HG02943 (cell line): ENCODE data around the gene RPL9.
"Not testable (repeated sequence)": the region's sequence is repeated elsewhere in the genome, so short reads cannot be mapped to it uniquely, and the experiment has no call there.

Source experiments
- ATAC-seq: cut with Tn5 transposase; IDR thresholded peaks from one replicate; pipeline ENCODE4 v1.9.1; 2021; ENCODE audit warnings: mild to moderate bottlenecking, low read depth, moderate library complexity; ENCODE audit not compliant: unreplicated experiment

RPL9 gene

DNA sequence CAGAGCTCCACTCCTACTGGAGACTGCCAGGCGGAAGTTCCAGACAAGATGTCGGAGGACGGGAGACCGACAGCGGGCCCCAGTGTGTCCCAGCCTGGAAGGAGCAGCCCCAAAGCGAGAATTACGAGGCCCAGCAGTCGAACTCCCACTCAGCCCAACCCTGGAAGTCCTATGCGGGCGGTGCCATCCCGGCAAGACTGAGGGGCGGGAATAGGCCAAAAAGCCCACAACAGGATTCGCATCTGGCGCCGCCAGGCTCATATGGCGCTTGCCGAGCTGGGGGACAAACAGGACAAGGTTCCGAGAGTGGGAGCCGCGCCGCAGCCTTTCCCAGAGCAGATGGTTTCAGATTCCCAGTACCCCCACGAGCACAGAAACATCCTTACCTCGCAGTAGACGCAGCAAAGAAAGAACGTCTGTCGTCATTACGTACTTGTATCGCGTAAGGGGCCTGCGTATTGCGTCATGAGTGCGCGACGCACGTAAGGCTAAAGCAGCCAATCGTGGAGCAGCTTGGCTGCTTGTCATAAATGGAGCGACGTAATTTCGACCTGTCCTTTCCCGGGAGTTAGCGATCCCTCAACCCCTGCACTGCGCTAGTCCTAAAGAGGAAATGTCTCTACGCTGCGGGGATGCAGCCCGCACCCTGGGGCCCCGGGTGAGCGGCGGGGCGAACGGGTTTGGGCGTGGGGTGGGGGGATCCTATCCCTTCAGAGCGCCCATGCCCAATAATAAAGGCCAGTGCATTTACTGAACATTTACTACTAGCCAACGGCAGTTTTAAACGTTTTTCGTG lies at the start of gene RPL9, which contains the start of gene LIAS:
Gene RPL9 (minus strand): TSS at position 418 of the 796 bp plus-strand sequence. CDS start 483 bp downstream, outside the sequence.
Gene LIAS (plus strand): TSS at position 552 of the 796 bp plus-strand sequence. CDS start 62 bp downstream, at position 614.
- ATAC-seq, result peak; percentile 84

DNA sequence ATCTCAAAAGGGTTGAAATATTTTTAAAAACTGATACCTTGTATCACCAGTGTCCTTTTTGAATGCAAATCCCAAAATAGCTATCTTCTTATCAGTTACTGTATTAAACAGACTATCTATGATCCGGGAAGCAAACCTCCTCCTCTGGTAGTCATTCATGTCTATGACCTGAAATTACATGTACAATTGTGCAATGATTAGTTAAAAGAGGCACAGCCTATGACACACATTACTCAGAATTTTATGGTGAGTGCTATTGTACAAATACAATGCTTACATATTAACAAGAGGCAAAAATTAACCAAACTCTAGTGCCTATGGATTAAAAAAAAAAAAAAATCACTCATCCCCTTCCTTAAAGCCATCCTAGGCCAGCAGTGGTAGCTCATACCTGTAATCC lies 46.9 kb upstream of the RPL9 start:
- no peak for ATAC-seq

DNA sequence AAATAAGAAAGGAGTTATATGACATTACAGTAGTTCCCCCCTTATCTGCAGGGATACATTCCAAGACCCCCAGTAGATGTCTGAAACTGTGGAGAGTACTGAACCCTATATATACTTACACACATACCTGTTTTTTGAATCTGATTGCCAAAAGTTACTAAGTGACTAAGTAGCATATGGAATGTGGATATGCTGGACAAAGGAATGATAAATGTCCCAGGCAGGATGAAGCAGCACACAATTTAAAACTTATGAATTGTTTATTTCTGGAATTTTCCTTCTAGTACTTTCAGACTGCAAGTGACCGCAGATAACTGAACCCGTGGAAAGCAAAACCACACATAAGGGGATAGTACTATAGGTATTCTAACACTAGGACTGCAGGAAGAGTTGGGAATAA lies 45.8 kb upstream of the RPL9 start:
- ATAC-seq, result no peak

DNA sequence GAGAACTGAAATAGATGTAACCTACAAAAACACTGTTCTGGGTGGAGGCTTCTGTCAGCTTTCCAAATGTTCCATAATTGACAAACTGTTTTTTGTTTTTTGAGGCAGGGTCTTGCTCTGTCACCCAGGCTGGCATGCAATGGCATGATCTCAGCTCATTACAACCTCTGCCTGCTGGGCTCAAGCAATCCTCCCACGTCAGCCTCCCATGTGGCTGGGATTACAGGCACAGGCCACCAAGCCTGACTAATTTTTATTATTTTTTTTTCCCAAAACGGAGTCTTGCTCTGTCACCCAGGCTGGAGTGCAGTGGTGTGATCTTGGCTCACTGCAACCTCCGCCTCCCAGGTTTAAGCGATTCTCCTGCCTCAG lies 43.9 kb upstream of the RPL9 start:
- ATAC-seq, result not testable (repeated sequence)

DNA sequence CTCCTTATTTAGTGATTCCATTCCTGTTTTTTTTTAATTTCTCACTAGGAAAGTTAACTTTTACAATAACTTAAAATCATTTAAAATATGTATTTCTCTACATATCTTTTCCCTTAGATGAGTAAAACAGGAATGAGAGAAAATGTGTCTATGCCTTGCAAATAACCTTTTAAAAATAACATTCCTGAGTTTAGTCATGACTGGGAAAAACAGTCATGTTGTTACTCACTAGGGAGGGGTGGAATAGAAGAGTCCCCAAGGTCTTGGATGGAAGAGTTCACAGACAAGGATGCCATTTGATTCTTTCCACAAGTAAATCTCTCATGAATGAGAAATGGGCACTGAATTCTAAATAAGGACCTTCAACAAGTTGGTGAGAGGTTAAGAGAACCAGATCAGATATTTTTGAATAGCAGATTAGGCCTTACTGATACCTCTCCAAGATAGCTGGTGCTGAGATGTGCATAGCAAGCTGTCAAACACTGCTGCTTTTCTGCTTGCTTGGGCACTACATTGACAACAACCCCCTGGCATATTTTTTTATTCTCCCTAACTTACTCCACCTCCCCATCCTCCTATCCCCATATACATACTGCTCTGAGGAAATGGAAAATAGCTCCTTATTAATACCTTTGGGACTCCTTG lies 43.4 kb upstream of the RPL9 start:
- no peak for ATAC-seq

DNA sequence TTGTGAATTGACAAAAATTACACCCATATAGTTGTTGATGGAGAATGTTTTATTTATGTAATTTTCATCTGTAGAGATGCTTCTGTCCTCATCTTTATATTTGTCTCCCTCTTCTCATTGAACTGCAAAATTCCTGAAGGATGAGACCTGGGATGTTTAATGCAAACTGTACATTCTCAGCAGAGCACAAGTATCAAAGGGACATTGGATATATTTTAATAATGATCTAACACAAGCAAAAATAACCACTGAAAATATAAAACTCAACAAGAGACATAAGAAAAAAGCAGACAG lies 40.0 kb upstream of the RPL9 start:
- ATAC-seq, result no peak

DNA sequence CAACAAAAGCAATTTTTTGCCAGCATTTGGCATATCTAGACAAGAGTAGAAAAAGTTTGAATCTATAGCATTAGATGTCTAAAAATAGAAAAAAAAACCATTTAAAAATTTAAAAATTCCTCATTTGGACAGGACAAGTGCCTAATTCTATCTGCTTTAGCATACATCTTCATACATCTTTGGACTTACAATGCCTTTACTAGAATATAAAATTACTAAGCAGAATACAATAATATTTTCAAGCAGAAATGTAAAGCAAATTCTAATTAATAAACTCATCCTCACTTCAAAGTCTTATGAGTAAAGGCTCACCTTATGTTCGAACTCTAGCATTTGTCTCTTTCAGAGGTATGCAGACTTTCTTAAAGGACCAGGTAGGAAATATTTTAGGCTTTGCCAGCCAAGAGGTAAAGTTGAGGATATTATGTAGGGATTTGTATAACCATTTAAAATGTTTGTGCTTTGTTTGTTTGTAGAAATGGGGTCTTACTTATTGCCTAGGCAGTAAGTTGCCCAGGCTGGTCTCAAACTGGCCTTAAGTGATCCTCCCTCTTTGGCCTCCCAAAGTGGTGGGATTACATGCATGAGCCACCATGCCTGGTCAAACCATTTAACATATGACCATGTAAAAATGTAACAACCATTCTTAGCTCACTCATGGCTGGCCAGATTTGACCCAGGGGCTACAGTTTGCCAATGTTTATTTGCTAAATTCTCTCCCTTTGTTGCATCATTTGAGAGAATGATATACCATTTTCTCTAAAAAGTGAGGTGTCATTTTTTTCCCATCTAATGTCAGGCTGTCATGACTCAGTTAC lies 39.4 kb upstream of the RPL9 start:
- ATAC-seq, result no peak

DNA sequence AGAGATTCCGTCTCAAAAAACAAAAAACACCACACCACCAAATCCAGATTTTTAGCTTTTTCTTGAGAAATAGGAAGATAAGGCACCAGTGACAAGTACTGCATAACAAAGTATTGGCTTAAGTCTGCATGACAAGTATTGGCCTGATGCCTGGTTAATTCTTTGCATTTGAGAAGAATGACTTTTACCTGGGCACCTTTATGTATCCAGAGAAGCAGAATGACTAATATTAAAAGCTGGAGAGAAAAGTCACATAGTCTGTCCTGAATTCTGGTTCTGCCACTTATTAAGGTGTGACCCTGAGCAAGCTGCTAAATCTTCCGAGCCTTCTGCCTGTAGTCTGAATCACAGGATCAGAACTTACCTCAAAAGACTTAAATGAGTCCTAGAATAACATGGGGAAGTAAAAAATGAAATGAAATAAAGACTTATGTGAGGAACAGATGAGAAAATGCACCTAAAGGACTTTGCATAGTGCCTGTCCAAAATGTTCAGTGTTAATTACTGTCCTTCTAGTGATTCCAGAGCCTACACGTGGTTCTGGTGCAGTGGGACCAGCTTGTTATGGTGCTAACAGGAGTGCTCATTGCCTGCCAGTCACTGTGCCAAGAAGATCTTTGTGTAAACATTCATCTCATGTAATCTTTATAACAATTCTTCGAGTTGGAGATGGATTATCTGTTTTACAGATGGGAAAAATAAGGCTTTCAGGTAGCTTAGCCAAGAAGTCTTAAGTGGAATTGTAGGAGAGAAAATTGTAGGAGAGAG lies 36.9 kb upstream of the RPL9 start:
- no peak for ATAC-seq

DNA sequence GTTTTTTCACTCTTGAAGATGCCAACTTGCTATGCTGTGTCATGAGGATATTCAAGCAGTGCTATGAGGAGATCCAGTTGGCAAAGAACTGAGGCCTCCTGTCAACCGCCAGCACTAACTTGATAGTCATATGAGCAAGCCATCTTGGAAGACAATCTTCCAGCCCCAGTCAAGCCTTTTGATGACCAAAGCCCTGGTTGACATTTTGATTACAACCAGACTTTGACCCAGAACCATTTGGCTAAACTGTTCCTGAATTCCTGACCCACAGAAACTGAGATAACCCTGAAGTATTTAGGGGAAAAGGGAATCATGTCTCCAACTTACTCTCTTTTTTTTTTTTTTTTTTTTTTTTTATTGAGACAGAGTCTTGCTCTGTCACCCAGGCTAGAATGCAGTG lies 35.6 kb upstream of the RPL9 start:
- no peak for ATAC-seq

DNA sequence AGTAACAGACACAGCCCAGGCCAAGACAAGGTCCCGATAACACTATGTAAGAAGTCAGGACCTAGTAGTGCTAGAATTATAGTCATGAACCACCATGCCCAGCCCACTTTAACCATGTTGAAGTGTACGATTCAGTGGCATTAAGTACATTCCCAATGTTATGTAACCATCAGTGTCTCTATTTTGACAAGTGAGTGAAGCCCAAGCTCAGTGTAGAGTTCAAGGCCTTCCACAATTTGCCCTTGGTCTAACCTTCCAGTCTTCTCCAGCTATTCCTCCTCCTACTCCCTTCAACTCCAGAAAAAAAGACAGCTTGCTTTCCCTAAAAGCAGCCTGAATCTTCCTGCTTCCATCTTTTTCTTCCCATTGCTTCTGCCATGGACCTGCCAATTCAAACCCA lies 31.6 kb upstream of the RPL9 start:
- no peak for ATAC-seq

DNA sequence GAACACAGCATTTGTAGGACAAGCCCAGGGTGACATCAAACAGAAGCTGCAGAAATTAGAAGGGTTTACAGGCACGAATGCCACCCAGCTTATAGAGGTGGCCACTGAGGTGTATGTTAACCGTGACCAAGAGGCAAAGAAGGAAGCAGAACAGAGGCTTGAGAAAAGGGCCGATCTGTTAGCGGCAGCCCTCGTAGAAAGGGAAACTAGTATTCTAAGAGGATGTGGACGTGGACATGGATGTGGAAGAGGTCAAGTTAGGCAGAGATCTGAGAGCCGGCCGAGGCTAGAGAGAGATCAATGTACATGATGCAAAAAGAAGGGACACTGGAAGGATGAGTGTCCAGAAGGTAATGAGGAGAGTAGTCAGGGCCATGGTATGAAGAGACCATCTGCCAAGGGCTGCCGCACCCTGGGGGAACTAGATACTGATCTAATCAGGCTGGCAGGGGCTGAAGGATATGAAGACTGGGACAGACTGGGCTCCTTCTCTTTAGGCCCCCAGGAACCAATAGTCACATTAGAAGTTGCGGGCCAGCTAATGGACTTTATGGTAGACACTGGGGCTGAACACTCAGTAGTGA lies 27.6 kb upstream of the RPL9 start:
- ATAC-seq, result no peak

DNA sequence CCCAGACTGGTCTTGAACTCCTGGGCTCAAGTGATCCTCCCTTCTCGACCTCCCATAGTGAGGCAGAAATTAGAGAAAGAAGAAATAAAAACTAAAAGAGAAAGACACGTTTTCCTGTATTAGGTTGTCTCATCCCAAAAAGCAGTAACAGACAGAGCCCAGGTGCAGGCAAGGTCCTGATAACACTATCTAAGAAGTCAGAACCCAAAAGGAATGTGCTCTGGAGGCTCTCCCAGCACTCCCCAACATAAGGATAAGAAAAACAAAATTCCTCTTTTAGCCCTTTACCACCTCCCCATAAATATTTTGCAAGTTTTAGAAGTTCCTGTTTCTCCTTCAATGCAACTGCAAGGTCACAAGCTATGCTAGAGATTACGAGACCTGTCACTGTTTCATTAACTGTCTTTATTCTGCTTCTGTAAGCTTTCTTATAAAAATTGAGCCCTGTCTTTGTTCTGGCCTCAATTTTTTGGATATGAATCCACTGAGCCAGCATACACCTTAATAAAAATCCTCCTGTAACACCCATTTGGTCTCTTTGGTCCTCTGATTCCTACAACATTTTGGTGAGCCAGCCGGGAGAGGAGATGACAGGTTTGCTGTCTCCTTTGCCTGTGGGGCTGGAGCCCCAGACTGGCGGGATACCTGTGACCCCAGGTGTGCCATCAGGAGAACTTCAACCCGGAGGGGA lies 26.0 kb upstream of the RPL9 start:
- ATAC-seq, result no peak

DNA sequence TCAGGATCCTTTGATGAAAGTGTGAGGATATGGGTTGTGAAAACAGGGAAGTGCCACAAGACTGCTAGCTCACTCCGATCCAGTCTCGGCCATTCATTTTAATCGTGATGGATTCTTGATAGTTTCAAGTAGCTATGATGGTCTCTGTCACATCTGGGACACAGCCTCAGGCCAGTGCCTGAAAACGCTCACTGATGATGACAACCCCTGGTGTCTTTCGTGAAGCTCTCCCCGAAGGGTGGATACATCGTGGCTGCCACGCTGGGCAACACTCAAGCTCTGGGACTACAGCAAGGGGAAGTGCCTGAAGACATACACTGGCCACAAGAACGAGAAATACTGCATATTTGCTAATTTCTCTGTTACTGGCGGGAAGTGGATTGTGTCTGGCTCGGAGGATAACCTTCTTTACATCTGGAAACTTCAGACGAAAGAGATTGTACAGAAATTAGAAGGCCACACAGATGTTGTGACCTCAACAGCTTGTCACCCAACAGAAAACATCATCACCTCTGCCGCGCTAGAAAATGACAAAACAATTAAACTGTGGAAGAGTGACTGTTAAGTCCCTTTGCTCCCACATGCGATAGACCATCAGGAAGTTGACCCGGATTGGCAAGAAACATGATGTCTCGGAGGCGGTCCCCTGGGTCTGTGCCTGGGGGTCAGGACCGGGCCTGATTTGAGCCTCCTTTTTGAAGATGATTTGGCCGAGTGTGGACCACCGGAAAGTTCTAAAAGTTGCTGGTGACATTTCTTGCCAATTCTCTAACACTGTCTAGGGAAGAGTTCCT lies 22.4 kb upstream of the RPL9 start:
- ATAC-seq, result no peak

DNA sequence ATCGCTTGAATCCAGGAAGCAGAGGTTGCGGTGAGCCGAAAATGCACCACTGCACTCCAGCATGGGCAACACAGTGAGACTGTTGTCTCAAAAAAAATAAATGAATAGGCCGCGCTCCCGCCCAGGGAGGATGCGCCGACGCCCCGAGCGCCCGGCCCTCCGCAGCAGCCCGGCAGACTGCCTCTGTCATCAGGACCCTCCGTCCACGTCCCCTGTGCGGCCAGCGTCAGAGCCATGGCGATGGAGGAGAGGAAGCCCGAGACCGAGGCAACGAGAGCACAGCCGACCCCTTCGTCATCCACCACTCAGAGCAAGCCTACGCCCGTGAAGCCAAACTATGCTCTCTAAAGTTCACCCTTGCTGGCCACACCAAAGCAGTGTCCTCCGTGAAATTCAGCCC lies 21.5 kb upstream of the RPL9 start:
- no peak for ATAC-seq

DNA sequence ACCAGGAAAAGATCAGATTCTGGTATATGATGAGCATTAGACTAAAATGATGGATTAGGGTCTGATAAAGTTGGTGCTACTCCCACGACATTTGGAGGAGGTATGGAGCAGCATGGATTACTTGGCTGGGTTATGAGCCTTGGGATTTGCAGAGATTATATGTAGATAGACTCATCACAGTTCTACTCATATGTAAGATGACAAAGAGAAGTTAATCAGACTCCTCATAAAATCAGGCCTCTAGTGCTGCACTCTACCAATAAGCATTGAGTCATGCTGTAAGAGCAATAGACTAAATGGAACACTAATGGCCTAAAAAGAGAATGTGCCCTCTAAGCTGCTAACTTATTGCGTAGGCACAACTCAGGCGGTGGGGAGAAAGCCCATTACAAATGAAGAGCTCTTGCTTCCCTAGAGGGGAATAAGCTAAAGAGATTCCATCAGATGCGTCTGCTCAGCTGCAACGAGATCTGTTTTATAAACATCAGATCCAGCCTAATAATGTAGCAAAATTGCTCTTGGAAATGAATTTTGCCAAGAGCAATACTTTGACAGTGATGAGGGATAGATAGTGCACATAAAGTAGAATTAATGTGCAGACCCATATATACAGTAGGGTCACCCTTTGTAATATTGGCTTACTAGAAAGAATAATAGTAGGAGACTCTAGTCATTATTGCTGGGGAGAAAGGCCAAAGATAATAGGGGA lies 17.6 kb upstream of the RPL9 start:
- ATAC-seq, result no peak

DNA sequence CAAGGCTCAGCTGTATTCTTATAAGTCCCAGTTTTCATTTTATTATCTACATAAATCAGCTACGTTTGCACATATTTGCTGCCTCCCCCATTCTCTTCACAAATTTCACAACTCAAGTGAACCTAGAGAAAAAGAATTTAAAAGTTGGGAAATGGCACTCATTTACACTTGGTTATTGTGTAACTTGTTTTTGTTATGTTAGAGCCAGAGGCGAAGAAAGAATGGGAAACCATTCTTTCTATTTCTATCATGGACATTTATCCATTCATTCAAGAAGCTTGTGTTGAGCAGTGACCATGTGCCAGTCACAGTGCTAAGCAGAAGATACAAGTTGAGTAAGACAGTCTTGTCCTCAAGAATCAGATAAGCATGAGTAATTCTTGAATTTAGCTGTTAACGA lies 13.7 kb upstream of the RPL9 start:
- no peak for ATAC-seq

DNA sequence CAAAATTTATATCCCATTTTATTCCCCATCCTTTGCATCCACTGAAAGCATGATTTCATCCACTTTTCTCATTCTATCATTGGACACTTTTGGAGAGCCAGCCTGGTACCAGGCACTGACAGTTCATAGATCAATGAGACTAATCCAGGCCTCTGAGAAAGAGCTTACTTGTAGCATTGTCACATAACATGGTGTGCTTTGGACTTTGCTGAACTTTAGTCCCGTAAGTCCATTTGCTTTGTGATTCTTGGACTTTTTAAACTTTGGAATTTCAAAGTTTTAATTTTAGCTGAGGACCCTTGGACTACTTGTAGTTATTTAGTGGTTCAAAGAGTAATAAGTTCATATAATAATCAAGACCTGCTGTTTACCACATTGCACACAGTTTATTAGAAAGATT lies 11.7 kb upstream of the RPL9 start:
- no peak for ATAC-seq

DNA sequence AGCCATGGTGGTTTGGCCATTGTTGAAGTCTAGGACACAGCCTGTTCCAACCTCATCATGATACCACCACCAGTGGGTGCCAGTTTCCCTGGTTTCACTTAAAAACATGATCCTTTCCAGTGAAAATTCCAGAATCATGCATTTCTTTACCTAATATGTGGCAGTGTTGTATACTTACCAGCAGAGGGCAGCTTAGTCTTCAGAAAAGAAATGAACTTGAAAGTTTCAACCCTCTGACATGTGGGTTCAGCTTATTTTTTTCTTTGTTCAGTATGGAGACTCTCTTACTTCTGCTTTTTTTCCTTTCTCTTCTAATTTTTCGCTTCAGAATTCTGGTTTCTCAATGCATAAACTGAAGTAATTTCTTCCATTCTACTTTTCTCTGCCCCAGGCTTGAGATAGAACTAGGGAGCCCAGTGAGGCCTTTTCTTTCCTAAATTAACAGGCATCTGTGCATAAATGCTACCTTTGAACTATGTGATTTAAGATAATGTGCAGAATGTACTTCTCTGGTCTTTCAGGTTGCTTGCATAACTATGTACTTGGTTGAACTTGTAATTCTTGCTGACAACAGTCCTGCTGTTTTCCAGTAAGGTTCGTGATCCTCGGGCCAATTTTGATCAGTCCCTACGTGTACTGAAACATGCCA lies 10.8 kb upstream of the RPL9 start:
- ATAC-seq, result peak; percentile 62
